ENCODE data around the gene C18orf54.

The C18orf54 gene

DNA sequence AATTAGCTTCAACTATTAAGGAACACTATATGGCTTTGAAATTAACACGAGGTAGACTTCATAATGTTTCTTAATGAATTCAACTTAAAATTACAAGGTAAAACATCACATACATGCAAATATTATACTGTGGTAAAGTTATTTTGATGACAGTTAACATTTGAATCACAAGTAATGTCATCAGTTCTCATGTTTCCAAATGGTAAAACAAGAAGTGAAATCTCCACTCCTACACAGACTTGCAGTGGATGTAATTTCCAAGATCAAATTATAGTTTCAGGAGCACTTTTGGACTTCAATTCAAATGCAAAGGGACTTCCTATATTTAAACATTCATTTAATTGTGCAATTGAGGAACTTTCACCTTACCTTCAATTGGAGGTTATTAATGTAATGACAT lies 39.1 kb downstream of the C18orf54 start:
- H3K4me3 ChIP-seq (ENCODE audit: low read depth, low read length), result no peak overlapping the region
- POLR2A ChIA-PET, result no interaction called here
- H3K4me1 ChIP-seq (ENCODE audit: control insufficient read depth, insufficient read depth, low read length), result no peaks in the 10 kb centered on the region
- H3K36me3 ChIP-seq (ENCODE audit: control insufficient read depth in 2 of 2, insufficient read depth in 1 of 2, low read length in 2 of 2), result no peaks in the 10 kb centered on the region
- no peak overlapping the region for H3K27ac ChIP-seq (ENCODE audit: extremely low read depth, low read depth, low read length)
- H3K9me3 ChIP-seq (ENCODE audit: control insufficient read depth, insufficient read depth, low read depth, low read length), result no peaks in the 10 kb centered on the region
- no peak for TF ChIP-seq ZNF776 (tag by site-specific recombination; IDR thresholded peaks at IDR 0.05; ENCODE audit: borderline replicate concordance)
- TF ChIP-seq, protein P1, sequence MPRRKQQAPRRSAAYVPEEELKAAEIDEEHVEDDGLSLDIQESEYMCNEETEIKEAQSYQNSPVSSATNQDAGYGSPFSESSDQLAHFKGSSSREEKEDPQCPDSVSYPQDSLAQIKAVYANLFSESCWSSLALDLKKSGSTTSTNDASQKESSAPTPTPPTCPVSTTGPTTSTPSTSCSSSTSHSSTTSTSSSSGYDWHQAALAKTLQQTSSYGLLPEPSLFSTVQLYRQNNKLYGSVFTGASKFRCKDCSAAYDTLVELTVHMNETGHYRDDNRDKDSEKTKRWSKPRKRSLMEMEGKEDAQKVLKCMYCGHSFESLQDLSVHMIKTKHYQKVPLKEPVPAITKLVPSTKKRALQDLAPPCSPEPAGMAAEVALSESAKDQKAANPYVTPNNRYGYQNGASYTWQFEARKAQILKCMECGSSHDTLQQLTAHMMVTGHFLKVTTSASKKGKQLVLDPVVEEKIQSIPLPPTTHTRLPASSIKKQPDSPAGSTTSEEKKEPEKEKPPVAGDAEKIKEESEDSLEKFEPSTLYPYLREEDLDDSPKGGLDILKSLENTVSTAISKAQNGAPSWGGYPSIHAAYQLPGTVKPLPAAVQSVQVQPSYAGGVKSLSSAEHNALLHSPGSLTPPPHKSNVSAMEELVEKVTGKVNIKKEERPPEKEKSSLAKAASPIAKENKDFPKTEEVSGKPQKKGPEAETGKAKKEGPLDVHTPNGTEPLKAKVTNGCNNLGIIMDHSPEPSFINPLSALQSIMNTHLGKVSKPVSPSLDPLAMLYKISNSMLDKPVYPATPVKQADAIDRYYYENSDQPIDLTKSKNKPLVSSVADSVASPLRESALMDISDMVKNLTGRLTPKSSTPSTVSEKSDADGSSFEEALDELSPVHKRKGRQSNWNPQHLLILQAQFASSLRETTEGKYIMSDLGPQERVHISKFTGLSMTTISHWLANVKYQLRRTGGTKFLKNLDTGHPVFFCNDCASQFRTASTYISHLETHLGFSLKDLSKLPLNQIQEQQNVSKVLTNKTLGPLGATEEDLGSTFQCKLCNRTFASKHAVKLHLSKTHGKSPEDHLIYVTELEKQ (tag by site-specific recombination; IDR thresholded peaks at IDR 0.05; ENCODE audit: borderline replicate concordance), result no peak
- TF ChIP-seq, protein P2, sequence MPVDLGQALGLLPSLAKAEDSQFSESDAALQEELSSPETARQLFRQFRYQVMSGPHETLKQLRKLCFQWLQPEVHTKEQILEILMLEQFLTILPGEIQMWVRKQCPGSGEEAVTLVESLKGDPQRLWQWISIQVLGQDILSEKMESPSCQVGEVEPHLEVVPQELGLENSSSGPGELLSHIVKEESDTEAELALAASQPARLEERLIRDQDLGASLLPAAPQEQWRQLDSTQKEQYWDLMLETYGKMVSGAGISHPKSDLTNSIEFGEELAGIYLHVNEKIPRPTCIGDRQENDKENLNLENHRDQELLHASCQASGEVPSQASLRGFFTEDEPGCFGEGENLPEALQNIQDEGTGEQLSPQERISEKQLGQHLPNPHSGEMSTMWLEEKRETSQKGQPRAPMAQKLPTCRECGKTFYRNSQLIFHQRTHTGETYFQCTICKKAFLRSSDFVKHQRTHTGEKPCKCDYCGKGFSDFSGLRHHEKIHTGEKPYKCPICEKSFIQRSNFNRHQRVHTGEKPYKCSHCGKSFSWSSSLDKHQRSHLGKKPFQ (tag by site-specific recombination; IDR thresholded peaks at IDR 0.05), result no peak
- no peak for TF ChIP-seq ZNF132 (tag by site-specific recombination; IDR thresholded peaks at IDR 0.05; ENCODE audit: borderline replicate concordance)
- CTCF ChIA-PET, result no interaction called here

DNA sequence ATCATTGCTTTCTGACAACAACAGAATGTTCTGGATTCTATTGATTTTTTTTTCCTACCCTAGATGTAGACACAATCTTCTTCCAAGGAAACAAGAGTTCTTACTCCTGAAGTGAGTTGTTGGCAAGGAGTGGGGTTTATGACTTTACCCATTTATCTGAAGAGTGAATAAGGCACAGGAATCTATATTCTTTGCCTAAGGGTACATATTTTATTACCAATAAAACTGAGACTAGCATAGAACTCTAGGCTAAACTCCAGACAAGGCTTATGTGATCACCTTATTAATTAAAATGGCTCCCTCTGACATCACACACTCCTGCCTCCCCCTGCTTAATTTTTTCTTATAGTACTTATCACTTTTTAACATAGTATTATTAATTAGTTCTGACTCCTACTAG lies 47.6 kb downstream of the C18orf54 start:
- CTCF ChIA-PET, result interaction anchor here (2.4 kb wide), 1 partner anchor 13 kb away, joined by 12 read pairs; no protein-coding TSS in a partner anchor
- Histone ChIP-seq H3K4me3 (ENCODE audit: low read depth, low read length) (no peak overlapping the region), H3K4me1 (ENCODE audit: control insufficient read depth, insufficient read depth, low read length) (no peaks in the 10 kb centered on the region), H3K27ac (ENCODE audit: extremely low read depth, low read depth, low read length) (no peak overlapping the region), H3K36me3 (ENCODE audit: control insufficient read depth in 2 of 2, insufficient read depth in 1 of 2, low read length in 2 of 2) (no peaks in the 10 kb centered on the region), H3K9me3 (ENCODE audit: control insufficient read depth, insufficient read depth, low read depth, low read length) (no peaks in the 10 kb centered on the region)
- no peak for TF ChIP-seq ZBTB7A (tag by site-specific recombination; IDR thresholded peaks at IDR 0.05; ENCODE audit: low read depth)
- TF ChIP-seq, protein P3, sequence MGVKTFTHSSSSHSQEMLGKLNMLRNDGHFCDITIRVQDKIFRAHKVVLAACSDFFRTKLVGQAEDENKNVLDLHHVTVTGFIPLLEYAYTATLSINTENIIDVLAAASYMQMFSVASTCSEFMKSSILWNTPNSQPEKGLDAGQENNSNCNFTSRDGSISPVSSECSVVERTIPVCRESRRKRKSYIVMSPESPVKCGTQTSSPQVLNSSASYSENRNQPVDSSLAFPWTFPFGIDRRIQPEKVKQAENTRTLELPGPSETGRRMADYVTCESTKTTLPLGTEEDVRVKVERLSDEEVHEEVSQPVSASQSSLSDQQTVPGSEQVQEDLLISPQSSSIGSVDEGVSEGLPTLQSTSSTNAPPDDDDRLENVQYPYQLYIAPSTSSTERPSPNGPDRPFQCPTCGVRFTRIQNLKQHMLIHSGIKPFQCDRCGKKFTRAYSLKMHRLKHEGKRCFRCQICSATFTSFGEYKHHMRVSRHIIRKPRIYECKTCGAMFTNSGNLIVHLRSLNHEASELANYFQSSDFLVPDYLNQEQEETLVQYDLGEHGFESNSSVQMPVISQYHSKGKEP (tag by site-specific recombination; IDR thresholded peaks at IDR 0.05), result no peak
- TF ChIP-seq, protein P4, sequence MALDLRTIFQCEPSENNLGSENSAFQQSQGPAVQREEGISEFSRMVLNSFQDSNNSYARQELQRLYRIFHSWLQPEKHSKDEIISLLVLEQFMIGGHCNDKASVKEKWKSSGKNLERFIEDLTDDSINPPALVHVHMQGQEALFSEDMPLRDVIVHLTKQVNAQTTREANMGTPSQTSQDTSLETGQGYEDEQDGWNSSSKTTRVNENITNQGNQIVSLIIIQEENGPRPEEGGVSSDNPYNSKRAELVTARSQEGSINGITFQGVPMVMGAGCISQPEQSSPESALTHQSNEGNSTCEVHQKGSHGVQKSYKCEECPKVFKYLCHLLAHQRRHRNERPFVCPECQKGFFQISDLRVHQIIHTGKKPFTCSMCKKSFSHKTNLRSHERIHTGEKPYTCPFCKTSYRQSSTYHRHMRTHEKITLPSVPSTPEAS (tag by site-specific recombination; IDR thresholded peaks at IDR 0.05), result no peak
- POLR2A ChIA-PET, result no interaction called here

DNA sequence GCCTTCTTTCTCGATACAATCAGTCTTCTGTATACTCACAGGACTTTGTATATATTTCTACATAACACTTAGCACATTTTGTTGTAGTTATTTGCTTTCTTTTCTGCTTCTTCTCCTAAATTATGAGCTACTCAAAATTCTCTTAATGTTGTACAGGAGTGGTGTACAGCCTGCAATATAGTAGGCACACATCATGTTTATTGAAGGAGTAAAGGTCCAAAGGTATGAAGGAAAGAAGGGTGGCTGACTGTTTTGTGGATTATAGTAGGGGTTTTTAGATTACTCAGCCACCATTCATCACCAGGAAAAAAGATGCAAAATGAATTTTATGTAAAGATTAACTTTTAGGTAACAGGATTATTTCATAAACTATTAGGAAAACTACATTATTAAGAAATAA lies 54.1 kb downstream of the C18orf54 start:
- H3K36me3 ChIP-seq (ENCODE audit: control insufficient read depth in 2 of 2, insufficient read depth in 1 of 2, low read length in 2 of 2), result no peaks in the 10 kb centered on the region
- POLR2A ChIA-PET, result no interaction called here
- no peaks in the 10 kb centered on the region for H3K9me3 ChIP-seq (ENCODE audit: control insufficient read depth, insufficient read depth, low read depth, low read length)
- H3K27ac ChIP-seq (ENCODE audit: extremely low read depth, low read depth, low read length), result no peak overlapping the region
- CTCF ChIA-PET, result interaction anchor here (1.1 kb wide), 1 partner anchor 21 kb away, joined by 3 read pairs; no protein-coding TSS in a partner anchor
- H3K4me3 ChIP-seq (ENCODE audit: low read depth, low read length), result no peak overlapping the region
- no peaks in the 10 kb centered on the region for H3K4me1 ChIP-seq (ENCODE audit: control insufficient read depth, insufficient read depth, low read length)
- TF ChIP-seq ZNF324 (tag by site-specific recombination; IDR thresholded peaks at IDR 0.05), result no peak
- TF ChIP-seq ZNF747 (tag by site-specific recombination; IDR thresholded peaks at IDR 0.05), result no peak
- TF ChIP-seq, protein P5, sequence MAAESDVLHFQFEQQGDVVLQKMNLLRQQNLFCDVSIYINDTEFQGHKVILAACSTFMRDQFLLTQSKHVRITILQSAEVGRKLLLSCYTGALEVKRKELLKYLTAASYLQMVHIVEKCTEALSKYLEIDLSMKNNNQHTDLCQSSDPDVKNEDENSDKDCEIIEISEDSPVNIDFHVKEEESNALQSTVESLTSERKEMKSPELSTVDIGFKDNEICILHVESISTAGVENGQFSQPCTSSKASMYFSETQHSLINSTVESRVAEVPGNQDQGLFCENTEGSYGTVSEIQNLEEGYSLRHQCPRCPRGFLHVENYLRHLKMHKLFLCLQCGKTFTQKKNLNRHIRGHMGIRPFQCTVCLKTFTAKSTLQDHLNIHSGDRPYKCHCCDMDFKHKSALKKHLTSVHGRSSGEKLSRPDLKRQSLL (tag by site-specific recombination; IDR thresholded peaks at IDR 0.05), result no peak
- TF ChIP-seq ZEB2 (tag by site-specific recombination; IDR thresholded peaks at IDR 0.05), result no peak
- TF ChIP-seq ZNF621 (tag by site-specific recombination; IDR thresholded peaks at IDR 0.05), result no peak
- no peak for TF ChIP-seq KLF1 (tag by site-specific recombination; IDR thresholded peaks at IDR 0.05)
- no peak for TF ChIP-seq ZNF596 (tag by site-specific recombination; IDR thresholded peaks at IDR 0.05)
- no peak for TF ChIP-seq ZNF501 (tag by site-specific recombination; IDR thresholded peaks at IDR 0.05)
- no peak for TF ChIP-seq WT1 (tag by site-specific recombination; IDR thresholded peaks at IDR 0.05)
- TF ChIP-seq FEZF1 (tag by site-specific recombination; IDR thresholded peaks at IDR 0.05), result no peak
- no peak for TF ChIP-seq ZNF248 (tag by site-specific recombination; IDR thresholded peaks at IDR 0.05)
- TF ChIP-seq, protein P6, sequence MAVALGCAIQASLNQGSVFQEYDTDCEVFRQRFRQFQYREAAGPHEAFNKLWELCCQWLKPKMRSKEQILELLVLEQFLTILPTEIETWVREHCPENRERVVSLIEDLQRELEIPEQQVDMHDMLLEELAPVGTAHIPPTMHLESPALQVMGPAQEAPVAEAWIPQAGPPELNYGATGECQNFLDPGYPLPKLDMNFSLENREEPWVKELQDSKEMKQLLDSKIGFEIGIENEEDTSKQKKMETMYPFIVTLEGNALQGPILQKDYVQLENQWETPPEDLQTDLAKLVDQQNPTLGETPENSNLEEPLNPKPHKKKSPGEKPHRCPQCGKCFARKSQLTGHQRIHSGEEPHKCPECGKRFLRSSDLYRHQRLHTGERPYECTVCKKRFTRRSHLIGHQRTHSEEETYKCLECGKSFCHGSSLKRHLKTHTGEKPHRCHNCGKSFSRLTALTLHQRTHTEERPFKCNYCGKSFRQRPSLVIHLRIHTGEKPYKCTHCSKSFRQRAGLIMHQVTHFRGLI (tag by site-specific recombination; IDR thresholded peaks at IDR 0.05), result no peak
- no peak for TF ChIP-seq IKZF3 (tag by site-specific recombination; IDR thresholded peaks at IDR 0.05)
- no peak for TF ChIP-seq SCRT2 (tag by site-specific recombination; IDR thresholded peaks at IDR 0.05)
- TF ChIP-seq GFI1B (tag by site-specific recombination; IDR thresholded peaks at IDR 0.05), result no peak

All from HEK293 (cell line).